Natural killer cell (primary cell): ENCODE measurements around the gene CRIM1. TPM values are rescaled to one million over a fixed set of nuclear protein-coding genes. Genes with fewer than 3 reads are reported as not detected.
"Not testable (repeated sequence)": the region's sequence is repeated elsewhere in the genome, so short reads cannot be mapped to it uniquely, and the experiment has no call there.

Source experiments
- ATAC-seq, 3 donors: fragments of 150-1000 bp in 2 of 3; fragments of 200-7000 bp in 1 of 3; cut with Tn5 transposase; 1 replicate in 1 of 3; 2 replicates in 2 of 3; pipeline ENCODE4 v1.10.0; 2021; ENCODE audit warnings: mild to moderate bottlenecking in 2 of 3, moderate library complexity in 2 of 3
- DNase-seq, 2 donors: peaks; one replicate each; pipeline versions ENCODE4 v3.0.0 to v3.0.0-alpha.2; 2013 to 2021; ENCODE audit warnings: mixed read lengths in 1 of 2
- H3K27ac ChIP-seq: one replicate; pipeline ENCODE4 v1.5.1; 2013; ENCODE audit warnings: mild to moderate bottlenecking, low read length
- H3K27me3 ChIP-seq: one replicate; pipeline ENCODE4 v1.6.1; 2013; ENCODE audit warnings: low read length; ENCODE audit not compliant: control insufficient read depth, insufficient read depth
- H3K36me3 ChIP-seq: one replicate; pipeline ENCODE4 v1.6.1; 2013; ENCODE audit warnings: low read length; ENCODE audit not compliant: control insufficient read depth, insufficient read depth
- H3K4me1 ChIP-seq: one replicate; pipeline ENCODE4 v1.6.1; 2013; ENCODE audit warnings: low read length; ENCODE audit not compliant: control insufficient read depth, insufficient read depth
- H3K4me3 ChIP-seq: one replicate; pipeline ENCODE4 v1.5.1; 2013; ENCODE audit warnings: low read length
- H3K9me3 ChIP-seq: one replicate; pipeline ENCODE4 v1.6.1; 2013; ENCODE audit warnings: low read length; ENCODE audit not compliant: control insufficient read depth, insufficient read depth
- H3K27ac Mint-ChIP-seq, 2 donors: one replicate each; pipeline ENCODE4 v1.8.0; 2022; ENCODE audit warnings: mild to moderate bottlenecking in 2 of 2, mixed read lengths in 2 of 2, moderate library complexity in 1 of 2
- H3K27me3 Mint-ChIP-seq, 2 donors: one replicate each; pipeline ENCODE4 v1.8.0; 2022; ENCODE audit warnings: low read depth in 2 of 2, mixed read lengths in 2 of 2
- H3K36me3 Mint-ChIP-seq: one replicate; pipeline ENCODE4 v1.8.0; 2022; ENCODE audit warnings: mixed read lengths
- H3K4me1 Mint-ChIP-seq, 2 donors: one replicate each; pipeline ENCODE4 v1.8.0; 2022; ENCODE audit warnings: mixed read lengths in 2 of 2
- H3K4me3 Mint-ChIP-seq: one replicate; pipeline ENCODE4 v1.8.0; 2022; ENCODE audit warnings: mild to moderate bottlenecking, moderate library complexity, mixed read lengths
- H3K9me3 Mint-ChIP-seq, 2 donors: one replicate each; pipeline ENCODE4 v1.8.0; 2022; ENCODE audit warnings: mixed read lengths in 2 of 2
- WGBS: methylation state at CpG from one replicate; pipeline ENCODE4 v1.1.7; 2013; ENCODE audit warnings: missing lambda C conversion rate; ENCODE audit not compliant: insufficient coverage; 5-methylcytosine and 5-hydroxymethylcytosine counted together
- intact Hi-C: fragments of 100-400 bp; cut with micrococcal nuclease; formaldehyde crosslinking; loops from one replicate; pipeline ENCODE4 v1.14.2; 2022
- total RNA-seq, 4 donors: library from RNA; stranded (reverse); fragments of 120-200 nt in 1 of 4; gene quantifications; one replicate each; pipeline versions ENCODE4 v1.2.3 to v1.2.4, GENCODE V29; 2013 to 2022
- TF ChIP-seq, protein P1 (sequence below): fragments of 200-600 bp; IDR thresholded peaks from one replicate; pipeline ENCODE4 v1.8.0; 2022; ENCODE audit warnings: antibody characterized with exemption

CRIM1 gene
- total RNA-seq, 3 donors from 2014 or later (not counting 1 experiment from before 2014, with no cell fraction given) = 19.3 to 34.1 (median 32.9) TPM

DNA sequence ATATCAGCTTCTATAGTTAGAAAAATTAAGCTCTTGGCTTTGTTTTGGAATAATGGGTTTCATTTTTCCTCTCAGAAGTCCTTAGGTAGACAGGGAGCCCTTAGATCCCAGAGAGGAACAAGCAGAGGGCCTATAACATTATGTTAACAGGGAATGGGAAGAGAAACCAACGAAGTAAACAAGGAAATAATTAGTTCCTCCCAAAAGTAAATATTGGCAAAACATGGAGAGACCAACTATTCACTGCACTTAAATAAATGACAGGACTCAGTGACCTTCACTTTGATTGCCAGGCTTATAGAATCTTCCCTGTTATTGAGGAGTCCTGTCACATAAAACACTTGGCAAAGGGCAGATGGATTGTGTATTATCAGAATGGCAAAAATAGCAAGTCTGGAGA is 5.3 kb downstream of the CRIM1 start:
- Mint-ChIP-seq H3K4me3 (no peak overlapping the region), H3K27ac (no peak overlapping the region), H3K27me3 (no peaks in the 10 kb centered on the region), H3K9me3 (no peaks in the 10 kb centered on the region), H3K4me1 (peaks cover 26 to 39% of the 10 kb centered on the region in 2 donors), H3K36me3 (no peaks in the 10 kb centered on the region)
- Histone ChIP-seq H3K36me3 (no peaks in the 10 kb centered on the region), H3K4me1 (peaks cover 17% of the 10 kb centered on the region), H3K27ac (no peak overlapping the region), H3K27me3 (no peaks in the 10 kb centered on the region), H3K9me3 (no peaks in the 10 kb centered on the region), H3K4me3 (no peak overlapping the region)
- DNase-seq (no peak), ATAC-seq (no peak)
- TF ChIP-seq, protein P1, sequence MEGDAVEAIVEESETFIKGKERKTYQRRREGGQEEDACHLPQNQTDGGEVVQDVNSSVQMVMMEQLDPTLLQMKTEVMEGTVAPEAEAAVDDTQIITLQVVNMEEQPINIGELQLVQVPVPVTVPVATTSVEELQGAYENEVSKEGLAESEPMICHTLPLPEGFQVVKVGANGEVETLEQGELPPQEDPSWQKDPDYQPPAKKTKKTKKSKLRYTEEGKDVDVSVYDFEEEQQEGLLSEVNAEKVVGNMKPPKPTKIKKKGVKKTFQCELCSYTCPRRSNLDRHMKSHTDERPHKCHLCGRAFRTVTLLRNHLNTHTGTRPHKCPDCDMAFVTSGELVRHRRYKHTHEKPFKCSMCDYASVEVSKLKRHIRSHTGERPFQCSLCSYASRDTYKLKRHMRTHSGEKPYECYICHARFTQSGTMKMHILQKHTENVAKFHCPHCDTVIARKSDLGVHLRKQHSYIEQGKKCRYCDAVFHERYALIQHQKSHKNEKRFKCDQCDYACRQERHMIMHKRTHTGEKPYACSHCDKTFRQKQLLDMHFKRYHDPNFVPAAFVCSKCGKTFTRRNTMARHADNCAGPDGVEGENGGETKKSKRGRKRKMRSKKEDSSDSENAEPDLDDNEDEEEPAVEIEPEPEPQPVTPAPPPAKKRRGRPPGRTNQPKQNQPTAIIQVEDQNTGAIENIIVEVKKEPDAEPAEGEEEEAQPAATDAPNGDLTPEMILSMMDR = no peak
- intact Hi-C loops = no loop called here
- WGBS = 83% methylated on average over 1 of the region's 1 CpG

DNA sequence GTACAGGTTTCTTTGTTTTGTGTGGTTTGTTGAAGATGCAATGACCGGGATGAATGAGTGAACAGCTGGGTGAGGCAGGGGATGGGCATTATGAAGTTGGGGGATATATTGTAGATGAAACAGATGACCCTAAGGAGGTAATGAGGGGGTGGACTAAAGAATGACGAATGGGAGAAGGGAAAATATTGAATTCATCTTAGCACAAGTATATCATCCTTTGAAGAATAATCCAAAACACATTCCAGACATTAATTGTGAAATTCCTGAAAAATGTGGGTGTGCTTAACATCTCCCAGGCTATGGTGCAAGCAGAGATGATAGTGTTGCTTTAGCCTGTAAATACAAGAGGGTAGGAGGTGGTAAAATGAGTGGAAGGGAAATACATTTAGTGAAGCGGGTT is 5.8 kb downstream of the CRIM1 start:
- ATAC-seq (no peak), DNase-seq (no peak)
- Histone ChIP-seq H3K27ac (no peak overlapping the region), H3K4me1 (peaks cover 15% of the 10 kb centered on the region), H3K4me3 (no peak overlapping the region), H3K36me3 (no peaks in the 10 kb centered on the region), H3K9me3 (no peaks in the 10 kb centered on the region), H3K27me3 (no peaks in the 10 kb centered on the region)
- no peaks in the 10 kb centered on the region for H3K9me3 Mint-ChIP-seq
- H3K27me3 Mint-ChIP-seq = no peaks in the 10 kb centered on the region
- no peak overlapping the region for H3K27ac Mint-ChIP-seq
- 96% methylated on average over 2 of the region's 3 CpGs for WGBS
- H3K4me1 Mint-ChIP-seq = peaks cover 26 to 43% of the 10 kb centered on the region in 2 donors
- no peaks in the 10 kb centered on the region for H3K36me3 Mint-ChIP-seq
- H3K4me3 Mint-ChIP-seq = no peak overlapping the region
- TF ChIP-seq, protein P1 = no peak
- intact Hi-C loops = no loop called here

DNA sequence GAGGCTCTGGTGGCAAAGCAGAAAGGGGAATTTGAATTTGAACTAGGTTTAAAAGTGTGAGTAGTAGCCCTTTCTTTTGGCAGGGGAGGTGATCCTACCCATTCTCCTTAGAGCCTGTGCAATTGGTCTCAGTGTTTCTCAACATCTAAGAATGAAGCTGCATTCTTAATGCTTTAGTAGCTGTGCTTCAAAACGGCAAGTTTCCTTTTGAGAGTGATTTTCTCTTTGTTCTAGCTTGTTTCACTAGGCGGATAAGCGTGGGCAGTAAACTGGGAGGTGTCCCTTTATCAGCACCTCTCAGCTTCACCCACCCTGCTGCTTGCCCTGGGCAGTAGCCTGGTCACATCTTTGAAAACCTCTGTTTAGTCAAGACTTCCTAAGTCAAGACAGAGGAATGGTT is 6.7 kb downstream of the CRIM1 start:
- Histone ChIP-seq H3K27ac (no peak overlapping the region), H3K27me3 (no peaks in the 10 kb centered on the region), H3K9me3 (no peaks in the 10 kb centered on the region), H3K4me3 (no peak overlapping the region), H3K4me1 (peaks cover 7% of the 10 kb centered on the region), H3K36me3 (no peaks in the 10 kb centered on the region)
- peaks cover 21 to 45% of the 10 kb centered on the region in 2 donors for H3K4me1 Mint-ChIP-seq
- intact Hi-C loops = no loop called here
- WGBS = 90% methylated on average over 3 of the region's 3 CpGs
- no peaks in the 10 kb centered on the region for H3K36me3 Mint-ChIP-seq
- H3K27me3 Mint-ChIP-seq = no peaks in the 10 kb centered on the region
- no peaks in the 10 kb centered on the region for H3K9me3 Mint-ChIP-seq
- DNase-seq (no peak), ATAC-seq (no peak)
- TF ChIP-seq, protein P1 = no peak
- no peak overlapping the region for H3K27ac Mint-ChIP-seq
- no peak overlapping the region for H3K4me3 Mint-ChIP-seq

DNA sequence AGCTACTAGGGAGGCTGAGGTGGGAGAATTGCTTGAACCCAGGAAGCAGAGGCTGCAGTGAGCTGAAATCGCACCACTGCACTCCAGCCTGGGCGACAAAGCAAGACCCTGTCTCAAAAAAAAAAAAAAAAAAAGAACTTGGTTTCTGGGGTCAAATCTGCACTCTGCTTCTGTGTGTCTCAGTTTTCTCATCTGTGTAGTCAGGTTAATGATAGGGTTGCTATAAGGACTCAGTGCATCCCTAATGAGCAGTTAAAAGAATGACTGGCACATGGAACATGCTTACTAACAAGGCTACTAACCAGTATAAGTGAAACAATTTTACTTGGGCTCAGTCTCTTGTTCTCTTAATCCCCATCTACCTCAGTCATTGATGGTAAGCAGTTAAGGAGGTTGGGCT is 7.5 kb downstream of the CRIM1 start:
- H3K36me3 Mint-ChIP-seq, H3K4me3 ChIP-seq, H3K27ac Mint-ChIP-seq, H3K27me3 ChIP-seq, H3K4me3 Mint-ChIP-seq, H3K9me3 ChIP-seq, DNase-seq, H3K9me3 Mint-ChIP-seq, H3K36me3 ChIP-seq, H3K27ac ChIP-seq, H3K4me1 ChIP-seq, intact Hi-C loops, H3K27me3 Mint-ChIP-seq, ATAC-seq: not testable (repeated sequence)
- peaks cover 19 to 45% of the 10 kb centered on the region in 2 donors for H3K4me1 Mint-ChIP-seq
- WGBS = 100% methylated on average over 2 of the region's 2 CpGs
